Prostate gland (tissue), 2 donors: Measurements from ENCODE around the gene ULBP1. TPM values are rescaled to one million over a fixed set of nuclear protein-coding genes. Genes with fewer than 3 reads are reported as not detected.

ENCODE experiments used
- DNase-seq: peaks from one replicate; pipeline ENCODE4 v3.0.0-alpha.2; 2019; ENCODE audit warnings: low spot score
- H3K27ac ChIP-seq, 2 donors: fragments of 200-600 bp; sonication (generic); 2 replicates each; pipeline ENCODE4 v1.5.1; 2017 to 2019
- H3K27me3 ChIP-seq: fragments of 200-600 bp; sonication (generic); replicated peaks from 2 replicates; pipeline ENCODE4 v1.5.1; 2019; ENCODE audit not compliant: insufficient read depth
- H3K36me3 ChIP-seq, 2 donors: fragments of 200-600 bp; sonication (generic); 1 replicate in 1 of 2; 2 replicates in 1 of 2; pipeline versions ENCODE4 v1.5.1 to v1.8.1; 2017 to 2019
- H3K4me1 ChIP-seq: fragments of 200-600 bp; sonication (generic); replicated peaks from 2 replicates; pipeline ENCODE4 v1.5.1; 2019
- H3K4me3 ChIP-seq, 2 donors: fragments of 200-600 bp; sonication (generic); 2 replicates each; pipeline ENCODE4 v1.5.1; 2017 to 2019
- H3K9me3 ChIP-seq: fragments of 200-600 bp; sonication (generic); 2 replicates; pipeline ENCODE4 v1.5.1; 2017
- CTCF ChIP-seq, 4 experiments: fragments of 200-600 bp in 2 of 4; fragments of 450-650 bp in 2 of 4; sonication (generic) in 2 of 4; IDR thresholded peaks; 1 replicate in 3 of 4; 2 replicates in 1 of 4; pipeline ENCODE4 v1.5.1; 2016 to 2019; ENCODE audit warnings: antibody characterized with exemption in 4 of 4, mild to moderate bottlenecking in 2 of 4, moderate library complexity in 2 of 4
- POLR2A ChIP-seq: fragments of 450-650 bp; IDR thresholded peaks from one replicate; pipeline ENCODE4 v1.6.1; 2016; ENCODE audit warnings: antibody characterized with exemption, mild to moderate bottlenecking
- POLR2AphosphoS5 ChIP-seq: sonication (generic); formaldehyde crosslinking; IDR thresholded peaks from one replicate; pipeline ENCODE4 v1.6.1; 2017; ENCODE audit warnings: antibody characterized with exemption
- WGBS: methylation state at CpG from one replicate; pipeline ENCODE4 v1.1.5; 2018; 5-methylcytosine and 5-hydroxymethylcytosine counted together
- intact Hi-C: fragments of 100-400 bp; cut with DNase I; formaldehyde crosslinking; loops from one replicate; pipeline ENCODE4 v1.14.2; 2022
- total RNA-seq, 2 donors: library from RNA; depleted of rRNA; stranded (reverse); fragments of >200 nt; gene quantifications; one replicate each; pipeline ENCODE4 v1.1.0, GENCODE V29; 2016

Gene ULBP1
- total RNA-seq, 2 donors from 2014 or later, result 2.8 TPM; not detected in 1

- no peak for TF ChIP-seq POLR2A
- Histone ChIP-seq H3K27ac (no peak overlapping the region), H3K9me3 (no peaks in the 10 kb centered on the region), H3K4me1 (peaks cover 5% of the 10 kb centered on the region), H3K36me3 (no peaks in the 10 kb centered on the region), H3K27me3 (peaks cover 35% of the 10 kb centered on the region), H3K4me3 (peak overlapping the region; percentile 16 to 34)
- intact Hi-C loops, result no loop called here
- DNase-seq, result no peak
- WGBS, result under 1% methylated on average over 58 of the region's 58 CpGs
These were observed 25.0 kb upstream of the ULBP1 start for GRCh38 chr6:149938571-149939355.

GRCh38 chr6:149939356-149939648 is 24.4 kb upstream of the ULBP1 start:
- 17% methylated on average over 5 of the region's 5 CpGs for WGBS
- peaks cover 35% of the 10 kb centered on the region for H3K27me3 ChIP-seq
- H3K27ac ChIP-seq, result no peak overlapping the region
- intact Hi-C loops, result no loop called here
- H3K4me1 ChIP-seq, result peaks cover 5% of the 10 kb centered on the region
- TF ChIP-seq POLR2A, result no peak
- no peak for TF ChIP-seq POLR2AphosphoS5
- TF ChIP-seq CTCF (IDR thresholded peaks at IDR 0.05), result no peak
- H3K36me3 ChIP-seq, result no peaks in the 10 kb centered on the region
- no peak overlapping the region for H3K4me3 ChIP-seq
- DNase-seq, result no peak
- H3K9me3 ChIP-seq, result no peaks in the 10 kb centered on the region

- Histone ChIP-seq H3K27ac (no peak overlapping the region), H3K4me1 (peaks cover 5% of the 10 kb centered on the region), H3K27me3 (peaks cover 35% of the 10 kb centered on the region), H3K4me3 (no peak overlapping the region), H3K36me3 (no peaks in the 10 kb centered on the region), H3K9me3 (no peaks in the 10 kb centered on the region)
- WGBS, result 24% methylated on average over 6 of the region's 6 CpGs
- intact Hi-C loops, result no loop called here
- no peak for DNase-seq
- TF ChIP-seq POLR2A (no peak), POLR2AphosphoS5 (no peak), CTCF (IDR thresholded peaks at IDR 0.05) (no peak)
These were observed 23.7 kb upstream of the ULBP1 start for GRCh38 chr6:149939909-149940671.

- 26% methylated on average over 6 of the region's 6 CpGs for WGBS
These were observed 23.1 kb upstream of the ULBP1 start for GRCh38 chr6:149940672-149940982.

GRCh38 chr6:149941583-149942460 is 21.9 kb upstream of the ULBP1 start, which contains the start of gene ULBP2:
TSS of gene ULBP2 (plus strand) at chr6:149942014. CDS start at chr6:149942073, 59 bp downstream.
- peak; percentile 90 for TF ChIP-seq POLR2AphosphoS5
- TF ChIP-seq CTCF (IDR thresholded peaks at IDR 0.05), result no peak
- no peak for TF ChIP-seq POLR2A
- Histone ChIP-seq H3K9me3 (no peaks in the 10 kb centered on the region), H3K27me3 (peaks cover 32% of the 10 kb centered on the region), H3K4me1 (peaks cover 5% of the 10 kb centered on the region), H3K36me3 (no peaks in the 10 kb centered on the region), H3K4me3 (peak within 1 kb of the TSS; percentile 29 to 32), H3K27ac (no peak within 1 kb of the TSS)
- WGBS, result 2% methylated on average over 61 of the region's 62 CpGs
- intact Hi-C loops, result no loop called here
- DNase-seq, result peak; percentile 70

More at GRCh38 chr6:149940672-149940982, 23.1 kb upstream of the ULBP1 start:
- no peak overlapping the region for H3K27ac ChIP-seq
- DNase-seq, result no peak
- no peak overlapping the region for H3K4me3 ChIP-seq
- no peaks in the 10 kb centered on the region for H3K9me3 ChIP-seq
- peaks cover 5% of the 10 kb centered on the region for H3K4me1 ChIP-seq
- TF ChIP-seq POLR2AphosphoS5, result no peak
- H3K36me3 ChIP-seq, result no peaks in the 10 kb centered on the region
- intact Hi-C loops, result no loop called here
- H3K27me3 ChIP-seq, result peaks cover 35% of the 10 kb centered on the region
